ENCODE results near the gene CLINT1.

The CLINT1 gene

GRCh38 chr5:157820593-157821252 lies 38.2 kb downstream of the CLINT1 start:
- DNase-seq (ENCODE audit: low read depth), result peak; percentile 54

- DNase-seq (ENCODE audit: low read depth), result no peak
These were observed 39.3 kb downstream of the CLINT1 start for GRCh38 chr5:157819502-157820115.

- DNase-seq (ENCODE audit: low read depth), result no peak
These were observed 40.6 kb downstream of the CLINT1 start for GRCh38 chr5:157818368-157818767.

GRCh38 chr5:157817928-157818327 lies 41.0 kb downstream of the CLINT1 start:
- no peak for DNase-seq (ENCODE audit: low read depth)

- no peak for DNase-seq (ENCODE audit: low read depth)
These were observed 41.6 kb downstream of the CLINT1 start for GRCh38 chr5:157817387-157817702.

- no peak for DNase-seq (ENCODE audit: low read depth)
These were observed 42.1 kb downstream of the CLINT1 start for GRCh38 chr5:157816682-157817386.

- no peak for DNase-seq (ENCODE audit: low read depth)
These were observed 46.9 kb downstream of the CLINT1 start for GRCh38 chr5:157812086-157812485.

- no peak for DNase-seq (ENCODE audit: low read depth)
These were observed 50.9 kb downstream of the CLINT1 start for GRCh38 chr5:157808043-157808442.

GRCh38 chr5:157802736-157803135 lies 56.2 kb downstream of the CLINT1 start:
- no peak for DNase-seq (ENCODE audit: low read depth)

- no peak for DNase-seq (ENCODE audit: low read depth)
These were observed 58.8 kb downstream of the CLINT1 start for GRCh38 chr5:157800137-157800536.

GRCh38 chr5:157799578-157799977 lies 59.4 kb downstream of the CLINT1 start:
- no peak for DNase-seq (ENCODE audit: low read depth)

- no peak for DNase-seq (ENCODE audit: low read depth)
These were observed 65.6 kb downstream of the CLINT1 start for GRCh38 chr5:157793301-157793700.

- DNase-seq (ENCODE audit: low read depth), result no peak
These were observed 73.1 kb downstream of the CLINT1 start for GRCh38 chr5:157785801-157786200.

GRCh38 chr5:157779221-157779620 lies 79.7 kb downstream of the CLINT1 start:
- no peak for DNase-seq (ENCODE audit: low read depth)

- DNase-seq (ENCODE audit: low read depth), result peak; percentile 29
These were observed 80.7 kb downstream of the CLINT1 start for GRCh38 chr5:157778121-157778805.

GRCh38 chr5:157772127-157772526 lies 86.8 kb downstream of the CLINT1 start:
- DNase-seq (ENCODE audit: low read depth), result no peak

- DNase-seq (ENCODE audit: low read depth), result no peak
These were observed 88.3 kb downstream of the CLINT1 start for GRCh38 chr5:157770665-157771064.

GRCh38 chr5:157767689-157768088 lies 91.3 kb downstream of the CLINT1 start:
- DNase-seq (ENCODE audit: low read depth), result no peak

GRCh38 chr5:157766902-157767301 lies 92.0 kb downstream of the CLINT1 start:
- DNase-seq (ENCODE audit: low read depth), result no peak

GRCh38 chr5:157766442-157766841 lies 92.5 kb downstream of the CLINT1 start:
- no peak for DNase-seq (ENCODE audit: low read depth)

GRCh38 chr5:157764531-157764930 lies 94.4 kb downstream of the CLINT1 start:
- DNase-seq (ENCODE audit: low read depth), result no peak

GRCh38 chr5:157761690-157762621 lies 97.0 kb downstream of the CLINT1 start:
- peak; percentile 67 for DNase-seq (ENCODE audit: low read depth)

All from amniotic epithelial cell (primary cell).